HG02610 (cell line): ENCODE results near the gene RBMS2.
A peak's percentile ranks its signal among the peaks of the same experiment; 100 is the strongest.

ENCODE experiments used
- ATAC-seq: cut with Tn5 transposase; IDR thresholded peaks from one replicate; pipeline ENCODE4 v1.9.1; 2021; ENCODE audit warnings: mild to moderate bottlenecking, moderate library complexity; ENCODE audit not compliant: unreplicated experiment

The RBMS2 gene

DNA sequence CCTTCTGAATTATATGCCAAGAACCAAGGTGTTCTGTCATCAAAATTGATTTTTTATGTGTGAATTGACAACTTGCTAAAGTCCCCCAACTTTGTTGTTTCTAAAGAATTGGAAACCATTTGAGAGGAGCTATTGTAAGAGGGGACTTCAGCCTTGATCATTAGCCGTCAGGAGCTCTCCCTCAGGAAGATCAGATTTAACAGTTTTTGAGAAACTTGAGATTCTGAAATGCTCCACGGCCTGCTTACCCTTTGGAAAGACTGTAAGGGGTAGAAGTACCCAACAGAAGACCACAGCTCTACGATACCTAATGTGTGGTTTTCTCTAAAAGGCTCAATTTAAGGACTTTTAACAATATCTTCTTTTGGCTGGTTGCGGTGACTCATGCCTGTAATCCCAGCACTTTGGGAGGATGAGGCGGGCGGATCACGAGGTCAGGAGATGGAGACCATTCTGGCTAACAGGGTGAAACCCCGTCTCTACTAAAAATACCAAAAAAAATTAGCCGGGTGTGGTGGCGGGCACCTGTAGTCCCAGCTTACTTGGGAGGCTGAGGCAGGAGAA lies 57.4 kb downstream of the RBMS2 start:
- no peak for ATAC-seq

DNA sequence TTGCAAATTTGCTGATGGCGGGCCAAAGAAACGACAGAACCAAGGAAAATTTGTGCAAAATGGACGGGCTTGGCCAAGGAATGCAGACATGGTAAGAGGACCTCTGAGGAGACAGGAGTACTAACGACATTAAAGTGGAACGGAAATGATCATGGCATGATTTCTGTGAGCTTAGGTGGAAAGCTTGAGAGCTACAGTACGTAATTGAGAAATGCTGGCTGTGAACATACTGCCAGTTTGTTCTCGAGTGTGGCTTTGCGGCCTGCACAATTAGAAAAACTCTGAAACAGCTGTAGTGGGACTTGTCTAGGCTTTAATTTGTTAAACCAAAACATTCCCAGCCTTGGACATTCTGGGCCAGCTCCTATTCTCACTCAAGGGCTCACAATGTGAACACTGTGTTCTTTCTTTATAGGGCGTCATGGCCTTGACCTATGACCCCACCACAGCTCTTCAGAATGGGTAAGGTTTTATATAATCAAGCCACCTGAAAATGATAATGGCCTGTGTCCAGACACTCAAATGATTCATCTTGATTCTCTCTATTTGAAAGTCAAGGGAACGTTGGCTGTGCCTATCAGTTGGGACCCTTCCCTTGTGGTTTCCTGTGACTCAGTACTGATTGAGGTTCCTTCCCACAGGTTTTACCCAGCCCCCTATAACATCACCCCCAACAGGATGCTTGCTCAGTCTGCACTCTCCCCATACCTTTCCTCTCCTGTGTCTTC lies 60.0 kb downstream of the RBMS2 start:
- peak; percentile 81 for ATAC-seq

- no peak for ATAC-seq
Observed at GRCh38 chr12:56585098-56585497, 63.5 kb downstream of the RBMS2 start.

- ATAC-seq: no peak
Observed at GRCh38 chr12:56589783-56590182, 68.2 kb downstream of the RBMS2 start.

GRCh38 chr12:56590237-56590830 lies 68.7 kb downstream of the RBMS2 start:
- no peak for ATAC-seq

DNA sequence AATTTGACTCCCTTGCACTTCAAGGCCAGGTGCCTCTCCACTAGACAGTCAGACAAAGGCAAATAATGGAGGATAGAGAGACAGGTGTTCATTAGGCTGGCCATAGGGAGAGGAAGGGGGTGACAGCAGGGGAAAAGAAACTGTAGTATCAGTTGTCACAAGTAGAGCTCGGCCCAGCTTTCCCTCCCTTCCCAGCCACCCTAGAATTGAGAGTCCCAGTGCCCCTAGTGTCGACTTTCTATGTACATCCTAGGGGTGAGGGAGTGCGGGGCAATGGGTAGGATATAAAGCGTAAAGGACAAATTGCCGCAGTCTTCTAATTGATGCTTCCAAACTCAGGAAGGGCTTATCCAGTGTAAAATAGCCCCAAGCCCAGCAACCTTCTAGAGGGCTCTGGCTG lies 69.5 kb downstream of the RBMS2 start:
- ATAC-seq: no peak

- no peak for ATAC-seq
Observed at GRCh38 chr12:56591961-56592360, 70.3 kb downstream of the RBMS2 start.

DNA sequence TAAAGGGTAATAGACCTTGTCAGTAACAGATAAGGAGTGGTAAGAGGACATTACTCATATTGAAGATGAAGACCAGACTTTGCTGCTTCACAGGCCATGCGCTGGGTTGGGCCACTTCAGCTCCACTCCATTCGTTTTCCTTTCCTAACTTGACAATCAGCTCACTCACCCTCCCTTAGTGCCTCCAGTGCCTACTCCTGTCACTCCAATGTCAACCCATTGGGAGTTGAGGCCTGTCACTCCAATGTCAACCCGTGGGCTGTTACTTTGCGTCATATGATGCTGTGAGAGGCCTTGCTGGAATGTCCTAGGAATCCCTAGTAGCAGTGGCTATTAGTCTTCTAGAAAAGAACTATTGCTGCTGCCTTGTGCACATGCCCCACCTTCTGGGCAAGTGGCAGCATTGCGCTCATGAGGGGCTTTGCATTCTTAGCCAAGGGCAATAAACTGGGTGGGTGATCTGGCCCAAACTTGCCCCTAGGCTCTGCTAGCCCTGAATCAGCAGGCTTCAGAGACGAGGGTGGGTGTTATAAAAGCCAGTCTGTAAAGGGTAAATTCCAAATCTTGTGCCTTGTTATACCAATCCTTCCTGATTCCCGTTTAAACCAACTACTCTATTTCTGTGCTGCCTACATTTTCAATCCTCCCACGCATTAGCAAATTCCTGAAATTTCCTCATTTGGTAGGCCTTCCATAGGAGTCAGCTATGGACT lies 72.4 kb downstream of the RBMS2 start:
- ATAC-seq: peak; percentile 60

- ATAC-seq: no peak
Observed at GRCh38 chr12:56596815-56597214, 75.2 kb downstream of the RBMS2 start.

GRCh38 chr12:56599041-56599440 lies 77.4 kb downstream of the RBMS2 start:
- ATAC-seq: no peak

GRCh38 chr12:56599797-56600196 lies 78.2 kb downstream of the RBMS2 start:
- ATAC-seq: no peak

GRCh38 chr12:56600753-56601152 lies 79.1 kb downstream of the RBMS2 start:
- no peak for ATAC-seq

DNA sequence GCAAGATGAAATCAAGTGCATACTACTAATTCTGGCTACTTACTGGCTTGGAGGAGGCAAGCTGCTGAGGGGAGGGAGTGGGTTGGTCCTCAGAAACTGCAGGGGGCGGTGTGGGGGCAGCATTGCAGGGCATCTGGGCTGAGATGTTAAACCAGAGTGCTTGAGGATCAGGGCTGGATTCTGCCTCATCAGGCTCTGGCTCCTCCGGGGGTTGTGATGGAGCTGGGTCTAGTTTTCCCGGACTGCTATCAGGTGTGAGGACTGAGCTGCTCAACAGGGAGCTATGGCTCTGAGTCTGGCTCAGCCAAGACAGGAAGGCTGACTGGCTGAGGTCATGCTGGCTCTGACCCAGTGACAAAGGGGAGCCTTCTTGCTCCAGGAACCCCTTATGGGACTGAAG lies 79.9 kb downstream of the RBMS2 start:
- no peak for ATAC-seq

GRCh38 chr12:56602239-56602638 lies 80.6 kb downstream of the RBMS2 start:
- no peak for ATAC-seq

DNA sequence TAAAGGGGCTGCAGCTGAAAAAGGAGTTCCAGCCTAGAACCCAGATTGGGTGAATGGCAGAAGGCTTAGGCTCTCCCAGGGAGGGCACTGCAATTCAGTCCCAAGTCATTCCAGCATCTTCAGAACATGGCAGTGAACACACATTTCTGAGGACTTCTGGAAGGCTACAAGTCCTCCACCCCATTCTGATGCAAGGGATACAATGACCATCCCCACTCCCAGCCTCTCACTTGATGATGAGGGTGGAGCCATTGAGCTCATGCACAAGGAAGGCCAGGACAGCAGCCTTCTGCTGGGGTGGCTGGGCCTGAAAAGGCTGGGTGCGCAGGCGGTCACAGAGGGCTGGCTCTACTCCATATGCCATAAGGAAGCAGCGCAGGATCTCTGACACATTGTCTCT lies 82.7 kb downstream of the RBMS2 start:
- ATAC-seq: no peak

DNA sequence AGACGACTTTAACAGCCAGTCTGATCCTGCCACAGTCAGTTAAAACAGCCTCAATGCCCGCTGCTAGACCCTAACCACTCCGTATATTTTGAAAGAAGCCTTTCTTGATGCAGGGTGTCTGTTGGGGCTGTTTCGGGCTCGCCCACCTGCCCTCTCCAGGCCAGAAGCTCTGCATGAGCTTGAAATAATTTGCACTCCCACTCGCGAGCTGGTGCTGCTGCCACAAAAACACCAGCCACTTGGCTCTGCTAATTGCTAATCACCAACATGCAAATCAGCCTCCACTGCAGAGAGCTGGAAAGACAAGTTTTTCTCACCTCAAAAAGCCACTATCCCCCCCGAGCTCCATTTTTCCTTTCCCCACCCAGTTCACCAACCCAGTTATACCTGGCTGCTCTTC lies 93.0 kb downstream of the RBMS2 start:
- no peak for ATAC-seq

GRCh38 chr12:56616244-56616643 lies 94.6 kb downstream of the RBMS2 start:
- no peak for ATAC-seq

GRCh38 chr12:56616925-56617324 lies 95.3 kb downstream of the RBMS2 start:
- ATAC-seq: no peak

DNA sequence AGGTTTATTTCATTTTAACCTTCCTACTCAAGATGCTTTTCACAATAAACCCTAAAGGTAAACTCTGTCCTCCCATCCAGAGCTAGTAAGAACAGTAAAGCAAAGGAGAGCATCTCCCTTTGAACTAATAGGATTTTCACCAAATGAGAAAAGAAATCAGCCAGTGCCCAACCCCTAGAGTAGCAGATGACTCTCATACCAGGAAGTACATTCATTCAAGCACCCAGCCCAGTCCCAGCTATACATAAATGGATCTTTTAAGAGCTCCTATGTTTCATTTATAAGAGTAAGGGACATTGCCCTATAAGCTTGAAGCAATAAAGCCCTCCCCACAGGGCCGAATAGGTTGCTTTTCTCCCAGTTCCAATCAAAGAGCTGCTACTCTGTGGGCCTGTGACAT lies 100.9 kb downstream of the RBMS2 start:
- ATAC-seq: no peak

DNA sequence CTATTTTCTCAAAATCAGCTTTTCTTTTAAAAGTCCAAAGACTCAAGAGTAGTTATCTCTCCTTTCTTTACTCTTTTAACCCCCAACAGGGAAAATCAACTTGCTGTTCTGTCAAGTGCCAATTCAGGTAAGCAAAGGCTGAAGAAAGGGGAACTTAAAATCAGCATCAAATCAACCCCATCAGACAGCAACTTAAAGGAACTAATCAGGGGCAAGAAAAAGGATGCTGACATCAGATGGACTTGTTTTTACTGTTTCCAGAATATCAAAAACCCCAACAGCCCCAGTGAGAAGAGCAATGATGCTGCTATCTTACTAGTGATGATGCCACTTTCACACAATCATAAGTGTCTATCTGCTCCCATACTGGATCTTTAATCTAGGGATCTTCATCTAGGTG lies 105.1 kb downstream of the RBMS2 start:
- ATAC-seq: no peak

GRCh38 chr12:56628671-56629458 lies 107.2 kb downstream of the RBMS2 start:
- no peak for ATAC-seq
